Measurements from ENCODE around the gene COX4I1.

The COX4I1 gene

GRCh38 chr16:85854935-85855334, 55.4 kb downstream of the COX4I1 start:
- Histone ChIP-seq H3K27ac (no peak overlapping the region), H3K4me3 (ENCODE audit: low read depth in 1 of 2, low read length in 1 of 2) (no peak overlapping the region), H3K4me1 (ENCODE audit: control insufficient read depth in 1 of 2, insufficient read depth in 1 of 2, low read depth in 1 of 2, low read length in 1 of 2) (peaks cover 16 to 20% of the 10 kb centered on the region in 2 experiments), H3K27me3 (peaks cover 36% of the 10 kb centered on the region), H3K9me3 (no peaks in the 10 kb centered on the region), H3K36me3 (no peaks in the 10 kb centered on the region)
- TF ChIP-seq CTCF (IDR thresholded peaks at IDR 0.05) = no peak

GRCh38 chr16:85856079-85856478, 56.6 kb downstream of the COX4I1 start:
- no peak overlapping the region for H3K27ac ChIP-seq
- H3K27me3 ChIP-seq = peaks cover 31% of the 10 kb centered on the region
- no peak for TF ChIP-seq CTCF (IDR thresholded peaks at IDR 0.05)
- H3K9me3 ChIP-seq = no peaks in the 10 kb centered on the region
- peaks cover 16 to 20% of the 10 kb centered on the region in 2 experiments for H3K4me1 ChIP-seq (ENCODE audit: control insufficient read depth in 1 of 2, insufficient read depth in 1 of 2, low read depth in 1 of 2, low read length in 1 of 2)
- H3K4me3 ChIP-seq (ENCODE audit: low read depth in 1 of 2, low read length in 1 of 2) = no peak overlapping the region
- no peaks in the 10 kb centered on the region for H3K36me3 ChIP-seq

GRCh38 chr16:85856585-85856984, 57.1 kb downstream of the COX4I1 start:
- Histone ChIP-seq H3K27ac (no peak overlapping the region), H3K4me3 (ENCODE audit: low read depth in 1 of 2, low read length in 1 of 2) (no peak overlapping the region), H3K4me1 (ENCODE audit: control insufficient read depth in 1 of 2, insufficient read depth in 1 of 2, low read depth in 1 of 2, low read length in 1 of 2) (peaks cover 16 to 20% of the 10 kb centered on the region in 2 experiments), H3K27me3 (peaks cover 26% of the 10 kb centered on the region), H3K36me3 (no peaks in the 10 kb centered on the region), H3K9me3 (no peaks in the 10 kb centered on the region)
- no peak for TF ChIP-seq CTCF (IDR thresholded peaks at IDR 0.05)

All from neutrophil (primary cell).